ENCODE measurements around the gene SUFU.

DNA sequence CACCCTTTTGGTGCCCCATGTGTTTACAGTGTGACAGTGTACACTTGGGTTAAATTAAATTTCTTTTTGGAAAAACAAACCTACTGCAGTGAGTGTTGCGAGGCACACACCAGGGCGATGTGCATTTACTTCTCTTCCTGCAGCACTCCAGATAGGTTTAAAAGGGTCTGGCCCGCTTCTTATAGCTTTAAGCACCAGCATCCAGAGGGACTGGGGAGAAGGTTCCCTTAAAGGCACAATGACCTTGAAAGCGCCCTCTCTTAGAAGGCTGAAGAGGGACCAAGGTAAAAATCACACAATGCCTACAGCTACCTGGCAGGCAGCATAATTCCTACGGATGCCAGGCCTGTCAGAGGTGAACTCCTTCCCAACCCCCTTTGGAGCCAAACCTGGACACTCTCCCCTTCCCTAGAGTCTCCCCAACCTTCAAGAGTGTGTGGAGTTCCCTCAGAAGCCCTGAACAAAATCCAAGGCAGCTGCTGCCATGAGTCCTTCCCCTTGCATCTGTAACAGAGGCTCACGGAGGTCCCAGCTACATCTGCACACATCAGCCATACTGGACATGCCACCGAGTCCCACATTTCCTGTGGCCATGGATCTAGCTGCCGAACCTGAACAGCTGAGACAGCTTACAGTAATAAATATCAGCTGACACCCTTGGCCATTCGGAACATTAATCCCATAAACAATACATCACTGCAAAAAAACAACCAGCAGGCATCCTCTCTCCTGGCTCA, 173.7 kb downstream of the SUFU start:
- TF ChIP-seq POLR2A (IDR thresholded peaks at IDR 0.05) (no peak), CTCF (IDR thresholded peaks at IDR 0.05) (no peak), POLR2AphosphoS5 (IDR thresholded peaks at IDR 0.05; ENCODE audit: insufficient read depth in 1 of 2, low read depth in 1 of 2) (no peak)

Measured in vagina (tissue), 2 donors.